ENCODE results near the gene KCNIP1. TPM values are rescaled to one million over a fixed set of nuclear protein-coding genes. Genes with fewer than 3 reads are reported as not detected.

Gene KCNIP1
- total and polyA plus RNA-seq, 9 of the 15 experiments (the other 6 are each of a cell fraction or from before 2014, with no cell fraction given) = not detected

GRCh38 chr5:170719551-170719950 lies 215.7 kb downstream of the KCNIP1 start (continued):
- TF ChIP-seq TEAD1 (CRISPR knock-in tag; IDR thresholded peaks at IDR 0.05) (no peak), KDM4B (IDR thresholded peaks at IDR 0.05; ENCODE audit: borderline replicate concordance in 2 of 2, low read depth in 1 of 2) (no peak), STAG1 (CRISPR knock-in tag; IDR thresholded peaks at IDR 0.05; ENCODE audit: borderline replicate concordance) (no peak), NFIC (IDR thresholded peaks at IDR 0.05) (no peak), PBX2 (CRISPR knock-in tag; IDR thresholded peaks at IDR 0.05; ENCODE audit: low read depth) (no peak), PBX2 (tag; conservative IDR thresholded peaks at IDR 0.05; ENCODE audit: low read depth) (no peak), FOXK1 (CRISPR knock-in tag; IDR thresholded peaks at IDR 0.05; ENCODE audit: borderline replicate concordance) (no peak)
- TF ChIP-seq, protein P1, sequence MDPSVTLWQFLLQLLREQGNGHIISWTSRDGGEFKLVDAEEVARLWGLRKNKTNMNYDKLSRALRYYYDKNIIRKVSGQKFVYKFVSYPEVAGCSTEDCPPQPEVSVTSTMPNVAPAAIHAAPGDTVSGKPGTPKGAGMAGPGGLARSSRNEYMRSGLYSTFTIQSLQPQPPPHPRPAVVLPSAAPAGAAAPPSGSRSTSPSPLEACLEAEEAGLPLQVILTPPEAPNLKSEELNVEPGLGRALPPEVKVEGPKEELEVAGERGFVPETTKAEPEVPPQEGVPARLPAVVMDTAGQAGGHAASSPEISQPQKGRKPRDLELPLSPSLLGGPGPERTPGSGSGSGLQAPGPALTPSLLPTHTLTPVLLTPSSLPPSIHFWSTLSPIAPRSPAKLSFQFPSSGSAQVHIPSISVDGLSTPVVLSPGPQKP (CRISPR knock-in tag; IDR thresholded peaks at IDR 0.05) = no peak
